Right lobe of liver (tissue), 6 donors: ENCODE results near the gene AAR2. TPM values are rescaled to one million over a fixed set of nuclear protein-coding genes. Genes with fewer than 3 reads are reported as not detected.

Source experiments
- ATAC-seq, 4 donors: fragments of 200-7000 bp; cut with Tn5 transposase; one replicate each; pipeline ENCODE4 v1.9.1; 2020; ENCODE audit warnings: mild to moderate bottlenecking in 4 of 4, moderate library complexity in 4 of 4
- DNase-seq, 3 donors: peaks; one replicate each; pipeline ENCODE4 v3.0.0-alpha.2; 2020
- H3K27ac ChIP-seq, 3 donors: fragments of 200-600 bp; one replicate each; pipeline ENCODE4 v1.8.0; 2022
- H3K27me3 ChIP-seq, 2 donors: fragments of 200-600 bp; one replicate each; pipeline ENCODE4 v1.8.0; 2022
- H3K36me3 ChIP-seq, 4 donors: fragments of 200-600 bp; sonication (generic) in 1 of 4; one replicate each; pipeline versions ENCODE4 v1.5.1 to v1.8.0; 2017 to 2022; ENCODE audit warnings: control low read depth in 1 of 4
- H3K4me1 ChIP-seq, 4 donors: fragments of 200-600 bp; sonication (generic) in 1 of 4; one replicate each; pipeline versions ENCODE4 v1.5.1 to v1.8.0; 2017 to 2022; ENCODE audit warnings: control low read depth in 1 of 4
- H3K4me3 ChIP-seq, 3 donors: fragments of 200-600 bp; one replicate each; pipeline ENCODE4 v1.8.0; 2022
- H3K9me3 ChIP-seq, 4 donors: fragments of 200-600 bp; sonication (generic) in 1 of 4; one replicate each; pipeline versions ENCODE4 v1.5.1 to v1.8.0; 2017 to 2022; ENCODE audit warnings: control low read depth in 1 of 4
- CTCF ChIP-seq, 4 donors: fragments of 200-600 bp in 3 of 4; fragments of 450-650 bp in 1 of 4; IDR thresholded peaks; one replicate each; pipeline versions ENCODE4 v1.5.1 to v1.8.0; 2016 to 2022; ENCODE audit warnings: antibody characterized with exemption in 4 of 4, mild to moderate bottlenecking in 2 of 4
- POLR2A ChIP-seq: fragments of 450-650 bp; IDR thresholded peaks from one replicate; pipeline ENCODE4 v1.6.1; 2017; ENCODE audit warnings: antibody characterized with exemption, mild to moderate bottlenecking
- WGBS: methylation state at CpG from one replicate; pipeline ENCODE4 v1.1.6; 2018; ENCODE audit warnings: low coverage, low lambda C conversion rate; ENCODE audit not compliant: insufficient coverage; ENCODE audit errors: missing lambda C conversion rate; 5-methylcytosine and 5-hydroxymethylcytosine counted together
- intact Hi-C, 2 donors: fragments of 100-400 bp; cut with DNase I; formaldehyde crosslinking; loops; one replicate each; pipeline versions ENCODE4 v1.11.2 to v1.14.1; 2022
- total RNA-seq, 6 experiments: library from RNA; depleted of rRNA in 2 of 6; stranded (reverse); fragments of >200 nt in 2 of 6; fragmentation: NEBNext Ultra II Directional in 3 of 6; extraction: Animal tissue kit (Norgen Biotek cat#: 25700) in 3 of 6; gene quantifications; one replicate each; pipeline versions ENCODE4 v1.1.0 to v1.2.4, GENCODE V29; 2016 to 2023
- donor health status: DM: no; HTN: yes; CAD: no.
- donor health status: DM: no; HTN: no; CAD: no.
- donor health status: DM: no; HTN: no; CAD: no.
- donor health status: DM: no; HTN: yes; CAD: no.
- donor health status: DM: no; HTN: yes; CAD: no.

Gene AAR2
- total RNA-seq, 6 experiments from 2014 or later: 11.8 to 16.7 (median 13.5) TPM

- TF ChIP-seq CTCF (IDR thresholded peaks at IDR 0.05): no peak
- no peak for TF ChIP-seq POLR2A
- no peak overlapping the region for H3K27ac ChIP-seq
- no peak for DNase-seq
- intact Hi-C loops: no loop called here
- no peaks in the 10 kb centered on the region for H3K9me3 ChIP-seq
- no peak for ATAC-seq
- 64% methylated on average over 2 of the region's 6 CpGs for WGBS
- H3K4me1 ChIP-seq: no peaks in the 10 kb centered on the region
- no peaks in the 10 kb centered on the region for H3K27me3 ChIP-seq
- H3K36me3 ChIP-seq: no peaks in the 10 kb centered on the region
- H3K4me3 ChIP-seq: no peak overlapping the region
Measured at GRCh38 chr20:36279776-36280175, 43.5 kb downstream of the AAR2 start.

GRCh38 chr20:36281785-36282380 lies 45.6 kb downstream of the AAR2 start:
- no peaks in the 10 kb centered on the region for H3K36me3 ChIP-seq
- no peaks in the 10 kb centered on the region for H3K9me3 ChIP-seq
- H3K27ac ChIP-seq: no peak overlapping the region
- H3K4me3 ChIP-seq: no peak overlapping the region
- H3K27me3 ChIP-seq: no peaks in the 10 kb centered on the region
- H3K4me1 ChIP-seq: no peaks in the 10 kb centered on the region
- 82% methylated on average over 4 of the region's 10 CpGs for WGBS
- ATAC-seq (no peak), DNase-seq (no peak)
- no peak for TF ChIP-seq CTCF (IDR thresholded peaks at IDR 0.05)
- intact Hi-C loops: no loop called here

GRCh38 chr20:36284751-36285150 lies 48.5 kb downstream of the AAR2 start:
- Histone ChIP-seq H3K36me3 (no peaks in the 10 kb centered on the region), H3K4me3 (no peak overlapping the region), H3K9me3 (no peaks in the 10 kb centered on the region), H3K27ac (no peak overlapping the region), H3K27me3 (no peaks in the 10 kb centered on the region), H3K4me1 (no peaks in the 10 kb centered on the region)
- WGBS: 59% methylated on average over 3 of the region's 5 CpGs
- no peak for DNase-seq
- no peak for ATAC-seq
- intact Hi-C loops: no loop called here
- TF ChIP-seq CTCF (IDR thresholded peaks at IDR 0.05): no peak
- no peak for TF ChIP-seq POLR2A

GRCh38 chr20:36285746-36286447 lies 49.6 kb downstream of the AAR2 start:
- Histone ChIP-seq H3K36me3 (no peaks in the 10 kb centered on the region), H3K4me3 (no peak overlapping the region), H3K9me3 (no peaks in the 10 kb centered on the region), H3K4me1 (no peaks in the 10 kb centered on the region), H3K27me3 (no peaks in the 10 kb centered on the region), H3K27ac (no peak overlapping the region)
- DNase-seq (no peak), ATAC-seq (no peak)
- 52% methylated on average over 6 of the region's 11 CpGs for WGBS
- no peak for TF ChIP-seq CTCF (IDR thresholded peaks at IDR 0.05)
- TF ChIP-seq POLR2A: no peak
- intact Hi-C loops: no loop called here
